DMS53 (cell line): ENCODE results near the gene RPS25.
"Not testable (repeated sequence)": the region's sequence is repeated elsewhere in the genome, so short reads cannot be mapped to it uniquely, and the experiment has no call there.

ENCODE experiments used
- DNase-seq: peaks from one replicate; lab custom pipeline; 2025; lab: John Stamatoyannopoulos, UW

The RPS25 gene

GRCh38 chr11:119015054-119015611 is 3.0 kb downstream of the RPS25 start:
- no peak for DNase-seq

GRCh38 chr11:119014209-119014924 is 3.8 kb downstream of the RPS25 start:
- no peak for DNase-seq

GRCh38 chr11:119012629-119013170 is 5.4 kb downstream of the RPS25 start:
- no peak for DNase-seq

GRCh38 chr11:119011476-119012053 is 6.6 kb downstream of the RPS25 start:
- DNase-seq, result no peak

- DNase-seq, result no peak
Measured at GRCh38 chr11:119006656-119007055, 11.5 kb downstream of the RPS25 start.

- no peak for DNase-seq
Measured at GRCh38 chr11:119000906-119001305, 17.2 kb downstream of the RPS25 start.

GRCh38 chr11:118998822-118999221 is 19.3 kb downstream of the RPS25 start:
- peak; percentile 64 for DNase-seq

GRCh38 chr11:118998388-118998717 is 19.8 kb downstream of the RPS25 start:
- peak; percentile 67 for DNase-seq

GRCh38 chr11:118997627-118998387 is 20.3 kb downstream of the RPS25 start, which contains the start of gene CENATAC:
TSS of gene CENATAC (plus strand) at chr11:118998138. CDS start at chr11:118998198, 60 bp downstream.
- DNase-seq, result peak; percentile 95

GRCh38 chr11:118996926-118997626 is 21.1 kb downstream of the RPS25 start:
- DNase-seq, result peak; percentile 62

- not testable (repeated sequence) for DNase-seq
Measured at GRCh38 chr11:118991486-118992038, 26.6 kb downstream of the RPS25 start.

GRCh38 chr11:118988280-118988679 is 29.9 kb downstream of the RPS25 start:
- DNase-seq, result no peak

GRCh38 chr11:118984825-118985224 is 33.3 kb downstream of the RPS25 start:
- no peak for DNase-seq

GRCh38 chr11:118984337-118984736 is 33.8 kb downstream of the RPS25 start:
- DNase-seq, result not testable (repeated sequence)

GRCh38 chr11:118980191-118980881 is 37.8 kb downstream of the RPS25 start:
- no peak for DNase-seq

GRCh38 chr11:118979434-118979833 is 38.7 kb downstream of the RPS25 start:
- no peak for DNase-seq

GRCh38 chr11:118975771-118976709 is 42.1 kb downstream of the RPS25 start:
- DNase-seq, result peak; percentile 64

GRCh38 chr11:118973985-118974384 is 44.2 kb downstream of the RPS25 start:
- DNase-seq, result no peak

- no peak for DNase-seq
Measured at GRCh38 chr11:118971646-118972045, 46.5 kb downstream of the RPS25 start, which contains the start of gene FOXR1. TSS of gene FOXR1 (plus strand) at chr11:118971761. CDS start at chr11:118971932, 171 bp downstream.

GRCh38 chr11:118969508-118969907 is 48.6 kb downstream of the RPS25 start:
- not testable (repeated sequence) for DNase-seq
